ENCODE measurements around the gene POLR2A. TPM values are rescaled to one million over a fixed set of nuclear protein-coding genes. Genes with fewer than 3 reads are reported as not detected.

POLR2A gene
- total and polyA plus RNA-seq, 2 of the 4 experiments (the other 2 are of a cell fraction) = 54.0 to 56.6 TPM

DNA sequence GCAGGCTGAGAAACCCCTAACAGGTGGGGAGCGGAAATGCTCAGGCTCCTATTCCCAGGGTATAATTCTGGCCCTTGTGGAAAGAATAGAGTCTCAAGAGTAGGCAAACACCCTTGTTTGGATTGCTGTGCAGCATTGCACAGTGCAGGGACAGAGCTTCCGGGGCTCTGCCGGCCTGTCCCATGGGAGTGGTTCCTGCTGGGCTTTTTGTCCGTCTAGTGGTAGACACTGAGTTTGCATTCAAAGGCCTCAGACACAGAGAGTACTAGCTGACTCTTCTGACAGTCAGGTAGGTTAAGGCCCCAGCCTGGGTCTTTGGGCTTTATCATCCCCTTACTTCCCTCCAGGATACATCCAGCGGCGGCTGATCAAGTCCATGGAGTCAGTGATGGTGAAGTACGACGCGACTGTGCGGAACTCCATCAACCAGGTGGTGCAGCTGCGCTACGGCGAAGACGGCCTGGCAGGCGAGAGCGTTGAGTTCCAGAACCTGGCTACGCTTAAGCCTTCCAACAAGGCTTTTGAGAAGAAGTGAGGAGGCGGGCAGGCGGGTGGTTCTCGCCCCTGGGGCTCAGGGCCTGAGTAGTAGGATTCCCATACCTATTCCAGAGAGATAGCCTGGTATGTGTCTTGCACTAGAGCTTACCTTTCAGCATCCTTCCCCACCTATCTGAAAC is 18.1 kb downstream of the POLR2A start:
- no peak overlapping the region for H3K18ac ChIP-seq (ENCODE audit: low read depth, low read length)
- no peak overlapping the region for H2AFZ ChIP-seq (replicated peaks; ENCODE audit: low read length, poor library complexity)
- dilution Hi-C loops (cut with HindIII; ENCODE audit: low sequenced_read_pairs, unreplicated experiment) (no loop called here), intact Hi-C loops (cut with micrococcal nuclease) (no loop called here), in situ Hi-C loops (cut with MboI; ENCODE audit: low sequenced_read_pairs) (no loop called here)
- H3K9me3 ChIP-seq (ENCODE audit: control insufficient read depth, insufficient read depth, low read length) = no peaks in the 10 kb centered on the region
- peaks cover 9% of the 10 kb centered on the region; the same call in 1 of the 2 replicates for H4K20me1 ChIP-seq (ENCODE audit: insufficient read depth, low read length)
- ATAC-seq (ENCODE audit: low read depth) = no peak
- H3K4me1 ChIP-seq (ENCODE audit: control insufficient read depth, insufficient read depth, low read length) = no peaks in the 10 kb centered on the region
- peaks cover 36 to 45% of the 10 kb centered on the region in 2 experiments for H3K79me1 ChIP-seq (ENCODE audit: low read depth in 1 of 2, low read length in 2 of 2)
- no peak overlapping the region for H4K8ac ChIP-seq (ENCODE audit: low read depth in 2 of 2, low read length in 2 of 2)
- H3K23ac ChIP-seq (ENCODE audit: low read depth, low read length) = no peak overlapping the region
- H3K27me3 ChIP-seq (ENCODE audit: control insufficient read depth, insufficient read depth, low read length) = no peaks in the 10 kb centered on the region
- no peak overlapping the region for H2BK15ac ChIP-seq (ENCODE audit: low read depth, low read length)
- 100% methylated on average over 3 of the region's 20 CpGs; no CpG with 5 or more reads in 1 of the 2 experiments for WGBS, 2 experiments (ENCODE audit: extremely low coverage in 2 of 2, insufficient read length in 1 of 2)
- peaks cover 2% of the 10 kb centered on the region; the same call in 1 of the 2 replicates for H3K9me1 ChIP-seq (ENCODE audit: insufficient read depth, low read length)
- TF ChIP-seq, protein P1, sequence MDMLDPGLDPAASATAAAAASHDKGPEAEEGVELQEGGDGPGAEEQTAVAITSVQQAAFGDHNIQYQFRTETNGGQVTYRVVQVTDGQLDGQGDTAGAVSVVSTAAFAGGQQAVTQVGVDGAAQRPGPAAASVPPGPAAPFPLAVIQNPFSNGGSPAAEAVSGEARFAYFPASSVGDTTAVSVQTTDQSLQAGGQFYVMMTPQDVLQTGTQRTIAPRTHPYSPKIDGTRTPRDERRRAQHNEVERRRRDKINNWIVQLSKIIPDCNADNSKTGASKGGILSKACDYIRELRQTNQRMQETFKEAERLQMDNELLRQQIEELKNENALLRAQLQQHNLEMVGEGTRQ (IDR thresholded peaks at IDR 0.05; ENCODE audit: low read depth, low read length) = no peak
- TF ChIP-seq MAFK (IDR thresholded peaks at IDR 0.05; ENCODE audit: low read depth, low read length) = no peak
- no peak for TF ChIP-seq RFX5 (IDR thresholded peaks at IDR 0.05; ENCODE audit: low read depth, low read length)
- no peak for TF ChIP-seq CHD1 (IDR thresholded peaks at IDR 0.05; ENCODE audit: low read depth, low read length)
- TF ChIP-seq FOS (IDR thresholded peaks at IDR 0.05; ENCODE audit: low read depth, low read length) = no peak
- no peak overlapping the region for H2BK20ac ChIP-seq (ENCODE audit: low read depth, low read length)
- no peak overlapping the region for H2AK9ac ChIP-seq (replicated peaks; ENCODE audit: low read depth, low read length, poor library complexity)
- no TSS peak for BruUV-seq (replicated peaks)
- no peak overlapping the region for H2BK120ac ChIP-seq (ENCODE audit: low read depth, low read length)
- H3K4me3 ChIP-seq (ENCODE audit: insufficient read depth, low read depth, low read length) = no peak overlapping the region
- no peak overlapping the region for H3K14ac ChIP-seq (replicated peaks; ENCODE audit: low read depth, low read length)
- H3K56ac ChIP-seq (ENCODE audit: extremely low read depth, insufficient read depth, low read length) = no peak overlapping the region
- no peak overlapping the region for H4K5ac ChIP-seq (ENCODE audit: low read depth, low read length)
- H3K36me3 ChIP-seq (ENCODE audit: control insufficient read depth, insufficient read depth, low read length) = peaks cover 76% of the 10 kb centered on the region
- H2BK5ac ChIP-seq (ENCODE audit: low read depth, low read length, poor library complexity, severe bottlenecking) = no peak overlapping the region
- no peak overlapping the region for H4K91ac ChIP-seq (ENCODE audit: insufficient read depth, low read depth, low read length)
- ChIA-PET POLR2A (ENCODE audit: unreplicated experiment) (no interaction called here), CTCF (interaction anchor here (1.2 kb wide), 1 partner anchor 12 kb away, joined by 3 read pairs; no protein-coding TSS in a partner anchor)
- no peak overlapping the region for H3K4ac ChIP-seq (ENCODE audit: low read depth, low read length)
- no peak overlapping the region for H3K9ac ChIP-seq (ENCODE audit: low read depth, low read length)
- no peak overlapping the region for H3K4me2 ChIP-seq (ENCODE audit: low read depth, low read length)
- no peak overlapping the region for H2AK5ac ChIP-seq (ENCODE audit: low read depth, low read length)
- no peak for DNase-seq
- no peak overlapping the region for H3K27ac ChIP-seq (ENCODE audit: insufficient read depth, low read length)
